ENCODE data around the gene PROZ.
A peak's percentile ranks its signal among the peaks of the same experiment; 100 is the strongest.

PROZ gene

DNA sequence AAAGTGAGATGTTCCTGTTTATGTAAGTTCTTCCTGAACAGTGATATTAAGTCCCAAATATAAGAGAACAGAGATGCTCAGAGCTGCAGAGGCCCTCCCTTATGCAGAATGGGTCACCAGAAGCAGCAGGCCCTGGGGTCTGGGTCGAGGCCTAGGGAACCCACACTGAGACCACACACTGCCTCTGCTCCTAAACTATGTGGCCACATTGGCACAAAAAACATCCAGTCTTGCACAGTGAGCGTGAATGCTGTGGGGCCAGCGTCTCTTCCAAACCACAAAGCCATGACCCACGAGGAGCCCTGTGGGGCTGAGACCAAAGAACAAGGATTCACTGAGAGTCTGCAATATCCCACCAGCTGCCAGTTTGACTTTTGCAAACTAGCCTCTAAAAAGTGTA lies 23.6 kb downstream of the PROZ start:
- DNase-seq, result no peak

- DNase-seq, result no peak
Measured at GRCh38 chr13:113183450-113184129, 25.1 kb downstream of the PROZ start.

GRCh38 chr13:113184568-113185440 lies 26.4 kb downstream of the PROZ start:
- DNase-seq, result peak; percentile 34

DNA sequence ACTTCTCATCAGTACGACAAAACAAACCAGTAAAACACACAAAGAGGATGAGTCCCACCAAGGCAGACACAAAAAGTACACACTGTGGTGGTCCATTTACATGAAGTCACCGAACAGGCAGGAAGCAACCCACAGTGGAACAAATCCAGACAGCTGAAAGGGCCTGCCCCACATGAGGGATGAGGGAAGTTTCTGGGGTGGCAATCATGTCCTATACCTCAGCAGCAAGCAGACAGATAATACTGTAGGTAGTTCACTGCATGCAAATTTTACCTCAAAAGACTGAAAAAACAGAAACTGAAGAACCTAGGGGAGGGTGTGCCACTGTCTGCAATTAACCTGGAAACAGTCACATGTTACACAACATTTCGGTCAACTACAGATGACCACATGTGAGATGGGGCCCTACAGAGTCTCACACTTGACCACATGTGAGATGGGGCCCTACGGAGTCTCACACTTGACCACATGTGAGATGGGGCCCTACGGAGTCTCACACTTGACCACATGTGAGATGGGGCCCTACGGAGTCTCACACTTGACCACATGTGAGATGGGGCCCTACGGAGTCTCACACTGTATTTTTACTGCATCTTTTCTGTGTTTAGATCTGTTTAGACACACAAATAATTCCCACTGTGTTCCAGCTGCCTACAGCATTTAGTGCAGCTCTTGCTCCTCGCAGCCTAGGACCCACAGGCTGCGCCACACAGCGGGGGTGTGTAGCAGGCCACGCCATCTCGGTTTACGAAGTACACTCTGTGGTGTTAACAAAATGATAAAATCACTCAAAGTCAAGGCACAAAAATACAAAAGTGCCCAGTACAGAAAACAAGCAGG lies 27.8 kb downstream of the PROZ start:
- DNase-seq, result no peak

DNA sequence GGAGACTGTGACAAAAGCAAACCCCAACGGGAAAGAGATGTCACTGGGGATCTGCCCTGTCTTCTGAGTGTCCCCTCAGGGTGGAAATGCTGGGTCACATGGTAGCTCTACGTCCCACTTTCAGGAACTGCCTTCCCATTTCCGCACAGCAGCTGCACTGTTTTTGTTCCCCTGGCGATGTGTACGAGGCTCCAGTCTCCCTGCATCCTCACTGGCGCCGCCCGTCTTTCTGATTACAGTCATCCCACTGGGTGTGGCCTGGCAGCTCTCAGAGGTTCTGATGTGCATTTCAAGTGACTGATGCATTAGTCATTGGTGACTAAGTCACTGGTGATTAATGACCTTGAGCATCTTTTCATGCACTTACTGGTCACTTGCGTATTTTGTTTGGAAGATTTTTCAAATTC lies 28.8 kb downstream of the PROZ start:
- peak; percentile 2 for DNase-seq

GRCh38 chr13:113187883-113188665 lies 29.6 kb downstream of the PROZ start:
- no peak for DNase-seq

DNA sequence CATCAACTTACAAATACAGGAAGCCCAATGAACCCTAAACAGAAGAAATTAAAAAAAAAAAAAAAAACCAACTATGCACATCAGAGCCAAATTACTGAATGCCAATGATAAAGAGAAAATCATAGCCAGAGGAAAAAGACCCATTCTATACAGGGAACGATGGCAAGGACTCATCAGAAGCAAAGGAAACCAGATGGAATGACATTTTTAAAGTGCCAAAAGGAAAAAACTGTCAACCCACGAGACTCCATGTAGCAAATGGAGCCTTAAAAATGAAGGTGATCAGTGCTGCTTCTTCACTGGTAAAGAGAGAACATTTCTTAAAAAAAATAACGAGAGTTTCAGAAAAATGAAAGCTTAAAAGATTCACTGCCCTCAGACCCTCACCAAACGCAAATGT lies 31.7 kb downstream of the PROZ start:
- no peak for DNase-seq

- DNase-seq, result no peak
Measured at GRCh38 chr13:113192279-113192678, 33.8 kb downstream of the PROZ start.

DNA sequence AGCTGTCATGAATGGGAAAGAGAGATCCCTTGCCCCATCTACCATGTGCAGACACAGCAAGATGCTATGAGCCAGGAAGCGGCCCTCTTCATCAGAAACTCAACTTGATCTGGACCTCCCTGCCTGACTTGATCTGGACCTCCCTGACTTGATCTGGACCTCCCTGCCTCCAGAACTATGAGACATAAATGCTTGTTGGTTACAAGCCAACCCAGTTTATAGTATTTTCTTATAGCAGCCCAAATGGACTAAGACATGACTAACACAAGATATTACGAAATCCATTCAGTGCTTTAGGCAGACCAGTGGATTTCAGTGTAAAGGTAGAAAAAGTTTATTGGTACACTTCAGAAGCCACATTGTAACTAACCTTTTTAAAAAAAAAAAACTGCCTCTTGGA lies 34.5 kb downstream of the PROZ start:
- DNase-seq, result no peak

DNA sequence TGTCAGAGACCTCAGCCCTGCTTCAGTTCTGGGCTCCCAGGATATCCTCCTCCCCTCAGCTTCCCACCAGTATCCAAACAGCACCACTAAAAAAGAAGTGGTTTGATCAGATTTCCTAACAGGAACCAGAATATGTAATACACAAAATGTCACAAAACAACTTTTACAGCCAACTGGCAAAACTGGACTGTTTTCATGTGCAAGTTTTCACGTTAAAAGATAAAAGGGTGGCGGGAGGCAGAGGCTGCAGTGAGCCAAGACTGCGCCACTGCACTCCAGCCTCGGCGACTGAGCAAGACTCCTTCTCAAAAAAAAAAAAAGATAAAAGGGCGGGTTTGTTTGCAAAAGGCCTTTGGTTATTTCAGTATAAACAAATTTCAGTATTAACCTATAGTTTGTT lies 36.9 kb downstream of the PROZ start:
- DNase-seq, result no peak

DNA sequence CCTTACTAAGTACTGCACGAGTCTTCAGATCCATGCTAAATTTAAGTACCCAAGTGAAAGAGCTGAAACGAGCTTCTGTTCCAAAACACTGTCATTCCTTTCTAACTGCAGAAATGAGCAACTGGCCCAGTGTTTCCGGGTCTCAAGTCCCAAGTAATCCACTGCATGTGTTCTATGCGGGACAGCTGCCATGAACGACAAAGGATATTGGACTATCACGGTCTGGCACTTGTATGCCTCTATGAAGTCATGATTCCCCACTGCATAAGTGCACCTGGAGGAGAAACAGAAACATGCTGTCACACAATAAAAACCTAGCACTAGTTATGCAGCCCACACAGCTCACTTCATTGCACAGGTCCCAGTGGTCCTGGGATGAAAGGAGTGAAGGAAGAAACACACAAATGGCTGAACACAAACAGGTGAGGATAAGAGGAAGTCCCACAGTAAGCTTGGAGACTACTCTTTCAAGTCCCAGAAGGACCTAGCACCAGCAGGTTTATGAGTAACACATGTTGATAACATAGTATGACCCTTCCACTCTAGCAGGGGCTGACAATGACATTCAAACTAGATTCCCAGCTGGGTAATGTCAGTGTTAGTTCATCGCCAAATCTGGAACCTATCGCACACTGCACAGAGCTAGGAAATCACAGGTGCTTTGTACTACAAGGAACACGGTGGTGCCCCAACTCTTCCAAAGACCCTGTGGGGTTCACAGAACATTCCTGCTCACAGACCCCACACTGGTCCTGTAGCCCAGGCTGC lies 38.7 kb downstream of the PROZ start:
- DNase-seq, result no peak

DNA sequence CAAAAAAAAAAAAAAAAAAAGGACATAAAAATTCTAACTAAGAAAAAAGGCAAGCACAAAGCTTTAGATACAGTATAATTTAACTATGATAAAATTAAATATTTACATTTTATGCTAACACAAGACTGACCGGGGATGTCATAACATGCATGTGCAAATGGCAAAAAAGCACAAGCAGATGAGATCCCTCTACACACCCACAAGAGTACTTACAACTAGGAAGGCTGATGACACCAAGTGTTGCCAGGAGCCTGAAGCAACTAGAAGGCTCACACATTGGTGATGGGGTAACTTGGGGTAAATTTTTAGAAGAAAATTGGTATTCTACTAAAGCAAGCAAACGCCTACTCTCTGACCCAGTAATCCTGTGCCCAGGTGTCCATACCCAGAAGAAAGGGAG lies 43.4 kb downstream of the PROZ start:
- DNase-seq, result no peak

- DNase-seq, result no peak
Measured at GRCh38 chr13:113202912-113203311, 44.5 kb downstream of the PROZ start.

GRCh38 chr13:113203507-113204377 lies 45.3 kb downstream of the PROZ start:
- no peak for DNase-seq

DNA sequence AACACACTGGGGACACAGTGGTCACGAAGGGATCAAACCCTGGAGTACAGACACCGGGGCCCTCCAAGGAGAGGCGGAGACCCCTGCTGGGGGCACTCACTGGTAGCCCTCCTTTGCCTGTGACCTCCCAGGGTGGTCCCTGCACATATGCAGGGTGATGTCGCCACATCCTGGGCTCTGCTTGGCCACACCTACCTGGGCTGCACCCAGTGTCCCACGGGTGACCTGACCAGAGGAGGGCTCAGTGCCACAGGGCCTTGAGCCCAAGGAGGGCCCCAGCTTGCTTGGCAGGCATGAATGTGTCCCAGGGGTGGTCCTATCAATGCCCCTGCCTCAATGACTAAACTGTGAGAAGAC lies 45.9 kb downstream of the PROZ start:
- DNase-seq, result no peak

DNA sequence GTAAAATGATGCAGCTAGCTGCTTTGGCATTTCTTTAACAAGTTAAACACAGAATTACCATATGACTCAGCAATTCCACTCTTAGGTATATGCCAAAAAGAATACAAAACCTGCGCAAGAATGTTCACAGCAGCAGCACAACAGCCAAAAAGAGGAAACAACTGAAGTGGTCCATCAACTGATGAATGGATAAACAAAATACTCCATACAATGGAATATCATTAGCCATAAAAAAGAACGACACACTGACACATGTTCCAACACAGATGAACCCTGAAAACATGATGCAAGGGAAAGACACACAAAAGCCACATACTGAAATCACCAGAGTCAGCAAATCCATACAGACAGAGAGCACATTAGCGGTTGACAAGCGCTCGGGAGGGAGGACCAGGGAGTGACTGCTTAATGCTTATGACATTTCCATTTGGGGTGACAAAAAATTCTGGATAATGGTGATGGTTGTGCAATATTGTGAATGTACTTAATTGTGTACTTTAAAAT lies 47.0 kb downstream of the PROZ start:
- no peak for DNase-seq

DNA sequence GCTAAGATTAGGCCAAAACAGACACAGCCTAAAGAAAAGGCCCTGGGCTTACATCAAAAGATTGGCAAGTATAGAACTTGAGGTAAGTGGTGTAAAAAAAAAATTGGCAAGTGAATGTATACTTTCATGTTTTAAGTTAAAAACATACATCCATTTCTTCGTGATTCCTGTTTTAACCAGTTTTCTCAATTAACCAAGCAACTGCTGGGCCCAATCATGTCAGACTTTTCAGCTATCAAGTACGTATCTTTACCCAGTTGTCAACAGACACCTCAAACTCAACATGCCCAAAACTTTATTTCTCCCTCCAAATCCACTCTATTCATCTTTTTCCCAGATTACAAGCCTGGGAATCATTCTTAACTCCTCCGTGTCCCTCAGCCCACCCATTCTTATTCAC lies 49.0 kb downstream of the PROZ start:
- no peak for DNase-seq

GRCh38 chr13:113207890-113208420 lies 49.5 kb downstream of the PROZ start:
- DNase-seq, result peak; percentile 17

DNA sequence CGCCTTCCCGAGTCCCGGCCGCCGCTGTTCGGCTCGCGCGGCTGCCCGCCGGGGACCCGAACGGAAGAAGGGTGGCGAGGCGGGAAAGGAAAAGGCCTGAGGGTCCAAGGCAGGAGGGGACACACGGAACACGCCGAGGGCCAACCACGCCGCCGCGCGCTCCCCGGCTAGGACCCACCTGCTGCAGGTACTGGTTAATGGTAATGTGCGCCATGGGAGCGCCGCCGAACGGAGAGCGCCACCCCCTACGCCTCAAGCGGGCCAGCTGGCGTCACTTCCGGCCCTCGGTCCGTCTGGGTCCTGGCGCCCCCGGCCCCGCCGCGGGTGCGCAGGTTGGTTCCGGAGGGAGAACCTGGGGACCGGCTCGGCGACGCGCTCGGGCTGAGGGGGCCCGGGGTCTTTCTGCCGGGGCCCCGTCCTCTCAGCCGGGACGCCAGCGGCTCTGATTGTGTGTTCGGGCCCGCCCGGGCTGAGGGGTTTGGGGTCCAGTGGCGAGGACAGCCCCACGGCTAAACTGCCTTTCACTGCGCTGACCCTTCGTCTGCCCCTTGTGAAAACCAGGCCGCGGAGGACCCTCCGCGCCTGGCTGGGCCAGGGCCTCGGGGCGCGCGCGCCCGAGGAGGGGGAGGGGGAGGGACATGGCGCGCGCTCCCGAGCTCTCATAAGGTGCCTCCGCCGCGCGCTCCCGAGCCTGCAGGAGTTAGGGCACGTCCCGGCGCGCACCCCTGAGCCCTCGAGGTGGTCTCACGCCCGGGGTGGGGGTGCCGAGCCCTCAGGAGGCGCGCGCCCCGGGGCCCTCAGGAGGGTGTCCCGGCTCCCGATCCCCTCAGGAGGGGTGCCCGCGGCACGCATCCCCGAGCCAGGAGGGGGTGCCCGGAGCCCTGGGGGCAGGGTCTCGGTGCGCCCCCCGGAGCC lies 50.2 kb downstream of the PROZ start, which contains the start of gene PCID2:
Gene PCID2, minus strand, starts transcription at position 249 of the 915 bp plus-strand sequence. Its CDS starts 35 bp downstream, at position 214.
- peak; percentile 97 for DNase-seq
